GM20000 (cell line): ENCODE data around the gene FAM98B.

Experiments
- DNase-seq: peaks from one replicate; pipeline ENCODE4 v3.0.0; 2012; ENCODE audit warnings: low spot score
- TF ChIP-seq, protein P1 (sequence below): IDR thresholded peaks from 2 replicates; pipeline ENCODE4 v1.5.1; 2012; ENCODE audit warnings: mild to moderate bottlenecking, control low read depth; ENCODE audit errors: extremely low read depth, missing control alignments

FAM98B gene

DNA sequence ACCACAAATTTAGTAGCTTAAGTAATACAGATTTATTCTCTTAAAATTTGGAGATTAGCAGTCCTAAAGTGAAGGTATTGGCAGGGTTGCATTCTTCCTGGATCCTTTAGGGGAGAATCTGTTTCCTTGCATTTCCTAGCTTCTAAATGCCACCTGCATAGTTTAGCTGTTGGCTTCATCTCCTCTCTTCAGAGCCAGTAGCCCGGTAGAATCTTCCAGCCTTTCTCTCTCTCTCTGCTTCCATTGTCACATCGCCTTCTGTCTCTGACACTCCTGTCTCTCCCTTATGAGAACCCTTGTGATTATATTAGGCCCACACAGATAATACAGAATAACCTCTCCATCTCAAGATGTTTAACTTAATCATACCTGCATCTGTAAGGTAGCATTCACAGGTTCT is 21.4 kb downstream of the FAM98B start:
- TF ChIP-seq, protein P1, sequence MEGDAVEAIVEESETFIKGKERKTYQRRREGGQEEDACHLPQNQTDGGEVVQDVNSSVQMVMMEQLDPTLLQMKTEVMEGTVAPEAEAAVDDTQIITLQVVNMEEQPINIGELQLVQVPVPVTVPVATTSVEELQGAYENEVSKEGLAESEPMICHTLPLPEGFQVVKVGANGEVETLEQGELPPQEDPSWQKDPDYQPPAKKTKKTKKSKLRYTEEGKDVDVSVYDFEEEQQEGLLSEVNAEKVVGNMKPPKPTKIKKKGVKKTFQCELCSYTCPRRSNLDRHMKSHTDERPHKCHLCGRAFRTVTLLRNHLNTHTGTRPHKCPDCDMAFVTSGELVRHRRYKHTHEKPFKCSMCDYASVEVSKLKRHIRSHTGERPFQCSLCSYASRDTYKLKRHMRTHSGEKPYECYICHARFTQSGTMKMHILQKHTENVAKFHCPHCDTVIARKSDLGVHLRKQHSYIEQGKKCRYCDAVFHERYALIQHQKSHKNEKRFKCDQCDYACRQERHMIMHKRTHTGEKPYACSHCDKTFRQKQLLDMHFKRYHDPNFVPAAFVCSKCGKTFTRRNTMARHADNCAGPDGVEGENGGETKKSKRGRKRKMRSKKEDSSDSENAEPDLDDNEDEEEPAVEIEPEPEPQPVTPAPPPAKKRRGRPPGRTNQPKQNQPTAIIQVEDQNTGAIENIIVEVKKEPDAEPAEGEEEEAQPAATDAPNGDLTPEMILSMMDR: no peak
- no peak for DNase-seq

DNA sequence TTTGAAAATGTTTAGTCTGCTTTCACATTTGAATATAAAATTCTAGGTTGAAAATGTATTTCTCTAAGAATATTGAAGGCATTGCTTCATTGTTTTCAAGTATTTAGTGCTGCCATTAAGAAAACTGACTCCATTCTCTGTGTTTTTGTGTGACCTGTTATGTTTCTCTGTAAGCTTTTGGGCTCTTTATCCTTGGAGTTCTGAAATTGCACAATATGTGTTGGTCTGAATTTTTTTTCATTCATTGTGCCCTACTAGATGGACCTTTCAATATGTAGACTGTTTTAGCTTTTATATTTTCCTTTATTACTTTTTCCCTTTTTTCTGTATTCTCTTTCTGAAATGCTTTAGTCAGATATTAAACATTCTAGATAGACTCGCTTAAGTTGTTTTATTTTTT is 22.2 kb downstream of the FAM98B start:
- no peak for DNase-seq
- TF ChIP-seq, protein P1: no peak

DNA sequence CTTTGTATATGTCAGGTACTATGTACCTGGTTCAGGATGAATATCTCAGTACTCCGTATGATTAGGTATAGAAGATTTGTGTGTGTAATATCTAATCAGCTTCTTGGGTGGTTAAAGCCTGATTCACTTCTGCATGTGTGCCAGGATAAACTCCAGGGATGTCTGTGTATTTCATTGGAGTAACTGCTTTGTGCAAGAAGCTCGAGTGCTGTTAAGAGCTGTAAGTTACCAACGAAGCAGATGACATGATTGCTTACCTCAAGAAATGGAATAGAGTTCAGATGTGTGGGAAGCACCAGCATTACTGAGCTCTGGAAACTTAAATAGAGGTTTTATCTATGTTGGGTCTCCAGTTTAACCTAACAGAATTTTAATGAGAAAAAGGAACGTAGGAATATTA is 23.7 kb downstream of the FAM98B start:
- DNase-seq: no peak
- TF ChIP-seq, protein P1: no peak

DNA sequence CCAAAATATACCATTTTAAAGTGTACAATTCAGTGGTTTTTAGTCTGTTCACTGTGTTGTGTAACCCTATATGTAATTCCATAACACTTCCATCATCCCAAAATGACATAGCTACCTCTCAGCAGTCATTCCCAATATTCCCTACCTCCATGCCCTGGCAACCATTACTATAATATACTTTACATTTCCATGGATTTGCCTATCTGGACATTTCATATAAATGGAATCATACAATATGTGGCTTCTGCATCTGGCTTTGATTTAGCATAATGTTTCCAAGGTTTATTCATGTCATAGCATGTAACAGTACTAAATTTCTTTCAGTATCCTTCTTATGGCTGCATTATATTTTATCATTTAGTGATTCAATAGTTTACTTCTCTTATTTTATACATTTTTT is 25.3 kb downstream of the FAM98B start:
- TF ChIP-seq, protein P1: no peak
- no peak for DNase-seq

DNA sequence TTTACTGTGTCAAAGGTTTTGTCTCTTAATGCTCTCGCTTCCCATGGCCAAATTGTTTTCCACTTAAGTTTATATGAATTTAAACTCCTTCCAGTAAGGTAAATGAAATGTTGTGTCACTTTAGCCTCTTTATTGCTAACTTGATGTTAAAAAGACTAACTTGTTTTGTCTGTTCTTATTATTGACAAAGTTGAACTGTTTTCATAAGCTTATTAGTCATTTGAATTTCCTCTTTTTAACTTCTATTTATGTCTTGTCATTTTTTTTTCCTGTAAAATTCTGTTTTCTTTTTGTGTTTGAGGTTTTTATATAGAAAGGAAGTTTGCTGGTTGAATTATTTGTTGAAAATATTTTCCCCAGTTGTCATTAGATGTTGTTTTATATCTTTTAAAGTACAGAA is 25.8 kb downstream of the FAM98B start:
- no peak for DNase-seq
- TF ChIP-seq, protein P1: no peak

DNA sequence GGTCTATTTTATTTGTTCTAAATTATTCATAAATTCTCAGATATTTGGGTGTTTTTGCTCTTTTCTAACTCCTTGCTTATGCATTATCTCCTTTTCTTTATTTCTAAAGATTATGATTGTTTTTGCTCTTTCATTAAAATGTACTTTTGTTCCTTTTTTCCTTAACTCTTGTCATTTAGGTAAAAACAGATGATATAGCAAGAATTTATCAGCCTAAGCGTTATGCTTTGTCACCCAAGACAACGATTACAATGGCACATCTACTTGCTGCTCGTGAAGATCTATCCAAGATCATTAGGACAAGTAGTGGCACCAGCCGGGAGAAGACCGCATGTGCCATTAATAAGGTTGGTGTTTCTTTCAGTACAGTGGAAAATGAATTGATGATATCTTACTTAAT is 27.2 kb downstream of the FAM98B start:
- TF ChIP-seq, protein P1: no peak
- DNase-seq: no peak

DNA sequence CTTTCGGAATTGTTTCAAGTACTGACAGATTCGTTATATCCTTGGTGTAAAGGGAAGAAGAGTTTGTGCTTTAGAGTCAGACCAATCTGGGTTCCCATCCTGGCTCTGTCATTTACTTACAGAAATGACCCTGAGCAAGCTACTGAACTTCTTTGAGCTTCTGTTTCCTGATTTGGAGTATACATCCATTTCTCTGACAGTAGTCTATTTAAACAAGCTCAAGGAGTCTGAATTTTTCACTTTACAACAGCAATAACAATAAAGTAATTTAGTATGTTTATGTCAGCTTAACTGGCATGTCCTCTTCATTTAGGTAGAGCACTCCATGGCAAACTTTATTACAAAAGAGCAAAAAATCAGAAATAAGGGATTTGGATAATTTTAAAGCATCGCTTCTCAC is 27.8 kb downstream of the FAM98B start:
- TF ChIP-seq, protein P1: no peak
- no peak for DNase-seq
